ENCODE data around the gene STAC3.
A peak's percentile ranks its signal among the peaks of the same experiment; 100 is the strongest.

The STAC3 gene

GRCh38 chr12:57222286-57223190 lies 28.4 kb downstream of the STAC3 start:
- no peak for DNase-seq (ENCODE audit: low spot score)

- no peak for DNase-seq (ENCODE audit: low spot score)
These were observed 29.6 kb downstream of the STAC3 start for GRCh38 chr12:57221169-57221917.

GRCh38 chr12:57220770-57221168 lies 30.2 kb downstream of the STAC3 start:
- DNase-seq (ENCODE audit: low spot score), result no peak

- no peak for DNase-seq (ENCODE audit: low spot score)
These were observed 30.8 kb downstream of the STAC3 start for GRCh38 chr12:57219993-57220754.

- DNase-seq (ENCODE audit: low spot score), result no peak
These were observed 31.6 kb downstream of the STAC3 start for GRCh38 chr12:57219205-57219992.

GRCh38 chr12:57218030-57218853 lies 32.7 kb downstream of the STAC3 start:
- DNase-seq (ENCODE audit: low spot score), result no peak

GRCh38 chr12:57216921-57217879 lies 33.8 kb downstream of the STAC3 start:
- no peak for DNase-seq (ENCODE audit: low spot score)

- peak; percentile 79 for DNase-seq (ENCODE audit: low spot score)
These were observed 34.7 kb downstream of the STAC3 start, which contains the start of gene NXPH4 for GRCh38 chr12:57216014-57216911. TSS of gene NXPH4 (plus strand) at chr12:57216794. CDS start at chr12:57216970, 176 bp downstream.

- DNase-seq (ENCODE audit: low spot score), result peak; percentile 51
These were observed 35.3 kb downstream of the STAC3 start for GRCh38 chr12:57215668-57216013.

GRCh38 chr12:57215065-57215464 lies 35.9 kb downstream of the STAC3 start:
- no peak for DNase-seq (ENCODE audit: low spot score)

GRCh38 chr12:57214398-57214781 lies 36.6 kb downstream of the STAC3 start:
- DNase-seq (ENCODE audit: low spot score), result peak; percentile 81

- DNase-seq (ENCODE audit: low spot score), result no peak
These were observed 37.1 kb downstream of the STAC3 start for GRCh38 chr12:57213763-57214397.

GRCh38 chr12:57213058-57213715 lies 37.8 kb downstream of the STAC3 start:
- peak; percentile 88 for DNase-seq (ENCODE audit: low spot score)

GRCh38 chr12:57212701-57213057 lies 38.3 kb downstream of the STAC3 start:
- DNase-seq (ENCODE audit: low spot score), result no peak

- DNase-seq (ENCODE audit: low spot score), result no peak
These were observed 38.9 kb downstream of the STAC3 start for GRCh38 chr12:57211791-57212700.

GRCh38 chr12:57210926-57211692 lies 39.9 kb downstream of the STAC3 start:
- DNase-seq (ENCODE audit: low spot score), result no peak

Data from germinal center (tissue), 1 donor.